Heart right ventricle (tissue), 16 donors: ENCODE measurements around the gene ANHX. TPM values are rescaled to one million over a fixed set of nuclear protein-coding genes. Genes with fewer than 3 reads are reported as not detected.

ENCODE experiments used
- ATAC-seq, 8 donors: fragments of 200-7000 bp; cut with Tn5 transposase; one replicate each; pipeline ENCODE4 v1.9.1; 2020; ENCODE audit warnings: mild to moderate bottlenecking in 8 of 8, moderate library complexity in 8 of 8, moderate number of reproducible peaks in 1 of 8
- DNase-seq, 2 donors: peaks; one replicate each; pipeline ENCODE4 v3.0.0-alpha.2; 2020
- H3K27ac ChIP-seq, 10 donors: fragments of 200-600 bp; sonication (generic) in 2 of 10; one replicate each; pipeline versions ENCODE4 v1.5.0 to v1.8.0; 2020 to 2022; ENCODE audit warnings: mild to moderate bottlenecking in 3 of 10
- H3K27me3 ChIP-seq, 7 donors: fragments of 200-600 bp; one replicate each; pipeline ENCODE4 v1.8.0; 2021 to 2022; ENCODE audit warnings: mild to moderate bottlenecking in 2 of 7
- H3K36me3 ChIP-seq, 9 donors: fragments of 200-600 bp; sonication (generic) in 1 of 9; one replicate each; pipeline versions ENCODE4 v1.5.0 to v1.8.0; 2020 to 2022; ENCODE audit warnings: mild to moderate bottlenecking in 2 of 9
- H3K4me1 ChIP-seq, 9 donors: fragments of 200-600 bp; sonication (generic) in 1 of 9; one replicate each; pipeline versions ENCODE4 v1.5.0 to v1.8.0; 2020 to 2022; ENCODE audit warnings: mild to moderate bottlenecking in 4 of 9
- H3K4me3 ChIP-seq, 10 donors: fragments of 200-600 bp; sonication (generic) in 2 of 10; one replicate each; pipeline versions ENCODE4 v1.5.0 to v1.8.0; 2020 to 2022; ENCODE audit warnings: mild to moderate bottlenecking in 7 of 10, moderate library complexity in 2 of 10
- H3K9me3 ChIP-seq, 11 donors: fragments of 200-600 bp in 10 of 11; sonication (generic) in 2 of 11; one replicate each; pipeline versions ENCODE4 v1.5.0 to v1.8.0; 2013 to 2022; ENCODE audit warnings: mild to moderate bottlenecking in 2 of 11, control low read depth in 1 of 11, moderate library complexity in 1 of 11
- CTCF ChIP-seq, 9 donors: fragments of 200-600 bp; sonication (generic) in 2 of 9; IDR thresholded peaks; one replicate each; pipeline versions ENCODE4 v1.5.0 to v1.8.0; 2021 to 2022; ENCODE audit warnings: antibody characterized with exemption in 9 of 9, mild to moderate bottlenecking in 5 of 9, moderate library complexity in 1 of 9
- WGBS, 2 donors: extraction: QIAGEN DNeasy Blood & Tissue Kit; methylation state at CpG; one replicate each; pipeline ENCODE4 v1.1.7; 2013; ENCODE audit warnings: inconsistent platforms in 1 of 2; 5-methylcytosine and 5-hydroxymethylcytosine counted together
- intact Hi-C, 10 donors: fragments of 100-400 bp; cut with DNase I; formaldehyde crosslinking; loops; one replicate each; pipeline versions ENCODE4 v1.11.1 to v1.14.2; 2022
- polyA plus RNA-seq, 2 donors: library from polyadenylated mRNA; stranded (reverse); fragments of 200-250 nt; gene quantifications; one replicate each; pipeline ENCODE4 v1.2.3, GENCODE V29; 2013
- total RNA-seq, 10 donors: library from RNA; stranded (reverse); fragmentation: NEBNext Ultra II Directional in 3 of 10; extraction: Animal tissue kit (Norgen Biotek cat#: 25700) in 3 of 10; gene quantifications; one replicate each; pipeline versions ENCODE4 v1.2.1 to v1.2.4, GENCODE V29; 2021 to 2023
- donor health status: Arrhythmogenic right ventricular cardiomyopathy.
- donor health status: ischemic (EF 13 %, LVEDD 7.1; RV severe dilation, severe dysfunction).
- donor health status: healthy with polysubstance abuse.
- donor health status: DM: no; HTN: yes; CAD: no.
- donor health status: DM: no; HTN: no; CAD: no.
- donor health status: ischemic (EF 25% LVEDD 6.9; RV normal size, moderate dysfunction).
- donor health status: ischemic (EF 25% LVEDD 5.7; RV mildly dilated, moderate dysfunction).
- donor health status: healthy.
- donor health status: DM: yes; HTN: yes; CAD: no.
- donor health status: Ischemic cardiomyopathy.
- donor health status: ischemic (EF 35%, LVEDD 5.7; RV mildly dilated, moderate dysfunction).
- donor health status: nonischemic (EF 11% LVEDD 7.7; RV severe dilation, severe dysfunction).
- donor health status: DM: yes; HTN: yes; CAD: no.
- donor health status: PGD.
- donor health status: ischemic (EF 29% LVEDD 5.4; RV normal size, mild dysfunction).
- donor health status: nonischemic (EF 23%, LVEDD 6.1; RV moderate dilation, normal function).

Gene ANHX
- total and polyA plus RNA-seq, 12 donors, result not detected

GRCh38 chr12:133204264-133204603, 31.4 kb downstream of the ANHX start:
- H3K4me3 ChIP-seq, result no peak overlapping the region
- 98 to 100% methylated on average over 1 of the region's 1 CpG for WGBS, 2 donors
- no peak for ATAC-seq

GRCh38 chr12:133203344-133204263, 32.1 kb downstream of the ANHX start:
- H3K9me3 ChIP-seq, result peaks cover 23 to 98% (median 91%) of the 10 kb centered on the region in 11 donors
- no peak overlapping the region for H3K27ac ChIP-seq
- TF ChIP-seq CTCF (IDR thresholded peaks at IDR 0.05), result no peak
- ATAC-seq (no peak), DNase-seq (no peak)
- H3K4me3 ChIP-seq, result no peak overlapping the region
- H3K27me3 ChIP-seq, result no peaks in the 10 kb centered on the region
- H3K36me3 ChIP-seq, result peaks cover 8 to 89% (median 36%) of the 10 kb centered on the region in 9 donors
- no peaks in the 10 kb centered on the region for H3K4me1 ChIP-seq
- intact Hi-C loops, result no loop called here
- 97 to 99% methylated on average over 7 of the region's 7 CpGs for WGBS, 2 donors

More at GRCh38 chr12:133204264-133204603, 31.4 kb downstream of the ANHX start:
- H3K4me1 ChIP-seq, result no peaks in the 10 kb centered on the region
- TF ChIP-seq CTCF (IDR thresholded peaks at IDR 0.05), result no peak
- H3K27ac ChIP-seq, result no peak overlapping the region
- peaks cover 8 to 89% (median 36%) of the 10 kb centered on the region in 9 donors for H3K36me3 ChIP-seq
- DNase-seq, result no peak
- H3K9me3 ChIP-seq, result peaks cover 27 to 100% (median 98%) of the 10 kb centered on the region in 11 donors
- H3K27me3 ChIP-seq, result no peaks in the 10 kb centered on the region
- intact Hi-C loops, result no loop called here

GRCh38 chr12:133202493-133203343, 33.0 kb downstream of the ANHX start:
- Histone ChIP-seq H3K27ac (no peak overlapping the region), H3K9me3 (peaks cover 23 to 93% (median 83%) of the 10 kb centered on the region in 11 donors), H3K4me1 (no peaks in the 10 kb centered on the region), H3K27me3 (no peaks in the 10 kb centered on the region), H3K36me3 (peaks cover 8 to 82% (median 36%) of the 10 kb centered on the region in 9 donors), H3K4me3 (no peak overlapping the region)
- DNase-seq (no peak), ATAC-seq (no peak)
- intact Hi-C loops, result no loop called here
- no peak for TF ChIP-seq CTCF (IDR thresholded peaks at IDR 0.05)
- whole genome bisulfite sequencing, 2 donors, result 96 to 98% methylated on average over 2 of the region's 2 CpGs

GRCh38 chr12:133201888-133202287, 33.8 kb downstream of the ANHX start:
- intact Hi-C loops, result no loop called here
- Histone ChIP-seq H3K27ac (no peak overlapping the region), H3K27me3 (no peaks in the 10 kb centered on the region), H3K4me3 (no peak overlapping the region), H3K4me1 (no peaks in the 10 kb centered on the region), H3K36me3 (peaks cover 8 to 76% (median 36%) of the 10 kb centered on the region in 9 donors), H3K9me3 (peaks cover 23 to 90% (median 75%) of the 10 kb centered on the region in 11 donors)
- no peak for DNase-seq
- no peak for TF ChIP-seq CTCF (IDR thresholded peaks at IDR 0.05)
- 39 to 98% methylated on average over 2 of the region's 2 CpGs for WGBS, 2 donors
- no peak for ATAC-seq
